Neural progenitor cell (in vitro differentiated cells): ENCODE results near the gene IL20RA. TPM values are rescaled to one million over a fixed set of nuclear protein-coding genes. Genes with fewer than 3 reads are reported as not detected.

Experiments used
- DNase-seq: peaks from one replicate; pipeline ENCODE4 v3.0.0-alpha.2; 2016; ENCODE audit warnings: low spot score
- H2AFZ ChIP-seq: fragments of 200-600 bp; sonication (generic); replicated peaks from 2 replicates; pipeline ENCODE4 v1.6.1; 2016; ENCODE audit warnings: antibody characterized with exemption
- H3F3A ChIP-seq: fragments of 200-600 bp; sonication (generic); 2 replicates; pipeline ENCODE4 v1.6.1; 2016; ENCODE audit warnings: antibody characterized with exemption, low read depth
- H3K27ac ChIP-seq: fragments of 200-600 bp; sonication (generic); 2 replicates; pipeline ENCODE4 v1.5.1; 2016; ENCODE audit warnings: mild to moderate bottlenecking
- H3K27me3 ChIP-seq: fragments of 200-600 bp; sonication (generic); 2 replicates; pipeline ENCODE4 v1.6.1; 2016; ENCODE audit warnings: mild to moderate bottlenecking, moderate library complexity
- H3K36me3 ChIP-seq: fragments of 200-600 bp; sonication (generic); 2 replicates; pipeline ENCODE4 v1.5.1; 2016
- H3K4me1 ChIP-seq: fragments of 200-600 bp; sonication (generic); 2 replicates; pipeline ENCODE4 v1.6.1; 2016; ENCODE audit warnings: mixed run types
- H3K4me2 ChIP-seq: fragments of 200-600 bp; sonication (generic); 2 replicates; pipeline ENCODE4 v1.6.1; 2016
- H3K4me3 ChIP-seq: fragments of 200-600 bp; sonication (generic); 2 replicates; pipeline ENCODE4 v1.5.1; 2016
- H3K79me2 ChIP-seq: fragments of 200-600 bp; sonication (generic); 2 replicates; pipeline ENCODE4 v1.6.1; 2016; ENCODE audit warnings: low read depth
- H3K9ac ChIP-seq: fragments of 200-600 bp; sonication (generic); 2 replicates; pipeline ENCODE4 v1.6.1; 2016
- H3K9me3 ChIP-seq: fragments of 200-600 bp; sonication (generic); 2 replicates; pipeline ENCODE4 v1.5.1; 2016; ENCODE audit warnings: low read depth
- H4K20me1 ChIP-seq: fragments of 200-600 bp; sonication (generic); 2 replicates; pipeline ENCODE4 v1.6.1; 2016; ENCODE audit warnings: low read depth
- H3K27ac Mint-ChIP-seq: 3 replicates; pipeline ENCODE4 v1.8.0; 2021; ENCODE audit warnings: mixed read lengths
- H3K27me3 Mint-ChIP-seq: 2 replicates; pipeline ENCODE4 v1.8.0; 2022; ENCODE audit warnings: low read depth, mild to moderate bottlenecking, inconsistent platforms, moderate library complexity, mixed read lengths; ENCODE audit not compliant: insufficient read depth
- H3K36me3 Mint-ChIP-seq: 3 replicates; pipeline ENCODE4 v1.8.0; 2021; ENCODE audit warnings: mixed read lengths
- H3K4me1 Mint-ChIP-seq: 3 replicates; pipeline ENCODE4 v1.8.0; 2021; ENCODE audit warnings: mixed read lengths
- H3K4me3 Mint-ChIP-seq: 3 replicates; pipeline ENCODE4 v1.8.0; 2021; ENCODE audit warnings: mild to moderate bottlenecking, moderate library complexity, mixed read lengths
- H3K9me3 Mint-ChIP-seq: 3 replicates; pipeline ENCODE4 v1.8.0; 2020; ENCODE audit warnings: mixed read lengths
- EZH2 ChIP-seq: fragments of 200-600 bp; sonication (generic); IDR thresholded peaks from 2 replicates; pipeline ENCODE4 v1.6.1; 2017; ENCODE audit warnings: antibody characterized with exemption, mild to moderate bottlenecking, moderate library complexity
- EZH2phosphoT487 ChIP-seq: fragments of 200-600 bp; sonication (generic); IDR thresholded peaks from 2 replicates; pipeline ENCODE4 v1.6.1; 2017; ENCODE audit warnings: antibody characterized with exemption
- total RNA-seq: library from RNA; depleted of rRNA; stranded (reverse); fragments of >200 nt; gene quantifications from 2 replicates; pipeline ENCODE4 v1.2.3, GENCODE V29; 2015; ENCODE audit warnings: low replicate concordance
- TF ChIP-seq, protein P1 (sequence below): fragments of 200-600 bp; sonication (generic); IDR thresholded peaks from 2 replicates; pipeline ENCODE4 v1.5.1; 2017; ENCODE audit warnings: antibody characterized with exemption, mild to moderate bottlenecking

Gene IL20RA
- total RNA-seq, 1 donor from 2014 or later: not detected

DNA sequence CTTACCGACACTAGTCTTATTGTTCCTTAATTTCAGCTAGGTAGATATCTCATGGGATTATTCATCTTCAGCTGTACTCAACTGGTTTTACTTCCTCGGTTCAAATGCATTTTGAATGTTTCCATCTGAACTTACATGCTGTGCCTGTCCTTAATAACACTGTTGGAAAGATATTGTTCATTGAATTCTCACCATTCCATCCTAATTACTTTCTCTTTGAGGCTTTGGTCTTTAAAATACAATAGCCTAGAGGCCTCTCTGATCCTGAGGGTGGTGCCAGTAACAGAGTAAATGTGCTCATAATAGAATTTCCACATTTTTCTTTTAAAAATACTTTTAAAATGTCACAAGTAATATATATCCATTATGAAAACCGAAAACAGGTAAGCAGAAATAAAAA lies 54.0 kb downstream of the IL20RA start:
- Mint-ChIP-seq H3K4me3 (peak overlapping the region; percentile 89), H3K4me1 (peaks cover 26% of the 10 kb centered on the region), H3K27ac (peak overlapping the region; percentile 6), H3K36me3 (no peaks in the 10 kb centered on the region), H3K27me3 (peaks cover 7% of the 10 kb centered on the region), H3K9me3 (peaks cover 2% of the 10 kb centered on the region)
- no peak overlapping the region for H2AFZ ChIP-seq
- H3K4me1 ChIP-seq: peaks cover 13% of the 10 kb centered on the region
- no peaks in the 10 kb centered on the region for H3K27me3 ChIP-seq
- H3K79me2 ChIP-seq: no peaks in the 10 kb centered on the region
- DNase-seq: peak; percentile 46
- H3K9me3 ChIP-seq: no peaks in the 10 kb centered on the region
- H3F3A ChIP-seq: peaks cover 33% of the 10 kb centered on the region
- H3K4me2 ChIP-seq: peak overlapping the region; percentile 96
- H3K9ac ChIP-seq: no peak overlapping the region
- no peak overlapping the region for H3K27ac ChIP-seq
- H3K4me3 ChIP-seq: peak overlapping the region; percentile 68
- H4K20me1 ChIP-seq: no peaks in the 10 kb centered on the region
- TF ChIP-seq EZH2: no peak
- TF ChIP-seq EZH2phosphoT487: peak; percentile 52
- TF ChIP-seq, protein P1, sequence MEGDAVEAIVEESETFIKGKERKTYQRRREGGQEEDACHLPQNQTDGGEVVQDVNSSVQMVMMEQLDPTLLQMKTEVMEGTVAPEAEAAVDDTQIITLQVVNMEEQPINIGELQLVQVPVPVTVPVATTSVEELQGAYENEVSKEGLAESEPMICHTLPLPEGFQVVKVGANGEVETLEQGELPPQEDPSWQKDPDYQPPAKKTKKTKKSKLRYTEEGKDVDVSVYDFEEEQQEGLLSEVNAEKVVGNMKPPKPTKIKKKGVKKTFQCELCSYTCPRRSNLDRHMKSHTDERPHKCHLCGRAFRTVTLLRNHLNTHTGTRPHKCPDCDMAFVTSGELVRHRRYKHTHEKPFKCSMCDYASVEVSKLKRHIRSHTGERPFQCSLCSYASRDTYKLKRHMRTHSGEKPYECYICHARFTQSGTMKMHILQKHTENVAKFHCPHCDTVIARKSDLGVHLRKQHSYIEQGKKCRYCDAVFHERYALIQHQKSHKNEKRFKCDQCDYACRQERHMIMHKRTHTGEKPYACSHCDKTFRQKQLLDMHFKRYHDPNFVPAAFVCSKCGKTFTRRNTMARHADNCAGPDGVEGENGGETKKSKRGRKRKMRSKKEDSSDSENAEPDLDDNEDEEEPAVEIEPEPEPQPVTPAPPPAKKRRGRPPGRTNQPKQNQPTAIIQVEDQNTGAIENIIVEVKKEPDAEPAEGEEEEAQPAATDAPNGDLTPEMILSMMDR: no peak
- no peaks in the 10 kb centered on the region for H3K36me3 ChIP-seq

DNA sequence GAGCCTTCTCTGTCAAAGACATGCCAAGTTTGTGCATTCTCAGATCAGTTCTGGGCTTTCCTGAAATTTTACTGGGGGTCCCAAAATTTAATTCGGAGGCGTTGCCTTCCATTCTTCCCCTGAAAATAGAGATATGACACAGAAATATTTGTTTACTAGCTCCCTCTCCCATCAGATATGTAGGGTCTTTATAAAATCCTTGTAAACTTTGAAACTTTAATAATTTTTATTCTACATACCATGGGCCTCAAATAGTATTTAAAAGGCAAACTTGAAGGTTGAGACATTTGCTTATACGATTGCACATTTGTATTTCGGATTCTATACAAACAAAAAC lies 54.6 kb downstream of the IL20RA start:
- Histone ChIP-seq H3K27me3 (no peaks in the 10 kb centered on the region), H3K9ac (no peak overlapping the region), H3K27ac (no peak overlapping the region), H3K9me3 (no peaks in the 10 kb centered on the region), H3K36me3 (no peaks in the 10 kb centered on the region), H3F3A (peaks cover 33% of the 10 kb centered on the region), H4K20me1 (no peaks in the 10 kb centered on the region), H3K4me2 (peak overlapping the region; percentile 96), H3K4me3 (peak overlapping the region; percentile 68), H2AFZ (peak overlapping the region; percentile 92), H3K79me2 (no peaks in the 10 kb centered on the region), H3K4me1 (peaks cover 13% of the 10 kb centered on the region)
- peaks cover 2% of the 10 kb centered on the region for H3K9me3 Mint-ChIP-seq
- no peaks in the 10 kb centered on the region for H3K36me3 Mint-ChIP-seq
- H3K4me3 Mint-ChIP-seq: peak overlapping the region; percentile 89
- no peak overlapping the region for H3K27ac Mint-ChIP-seq
- no peak for DNase-seq
- TF ChIP-seq EZH2: no peak
- TF ChIP-seq, protein P1: no peak
- no peak for TF ChIP-seq EZH2phosphoT487
- peaks cover 7% of the 10 kb centered on the region for H3K27me3 Mint-ChIP-seq
- peaks cover 26% of the 10 kb centered on the region for H3K4me1 Mint-ChIP-seq

DNA sequence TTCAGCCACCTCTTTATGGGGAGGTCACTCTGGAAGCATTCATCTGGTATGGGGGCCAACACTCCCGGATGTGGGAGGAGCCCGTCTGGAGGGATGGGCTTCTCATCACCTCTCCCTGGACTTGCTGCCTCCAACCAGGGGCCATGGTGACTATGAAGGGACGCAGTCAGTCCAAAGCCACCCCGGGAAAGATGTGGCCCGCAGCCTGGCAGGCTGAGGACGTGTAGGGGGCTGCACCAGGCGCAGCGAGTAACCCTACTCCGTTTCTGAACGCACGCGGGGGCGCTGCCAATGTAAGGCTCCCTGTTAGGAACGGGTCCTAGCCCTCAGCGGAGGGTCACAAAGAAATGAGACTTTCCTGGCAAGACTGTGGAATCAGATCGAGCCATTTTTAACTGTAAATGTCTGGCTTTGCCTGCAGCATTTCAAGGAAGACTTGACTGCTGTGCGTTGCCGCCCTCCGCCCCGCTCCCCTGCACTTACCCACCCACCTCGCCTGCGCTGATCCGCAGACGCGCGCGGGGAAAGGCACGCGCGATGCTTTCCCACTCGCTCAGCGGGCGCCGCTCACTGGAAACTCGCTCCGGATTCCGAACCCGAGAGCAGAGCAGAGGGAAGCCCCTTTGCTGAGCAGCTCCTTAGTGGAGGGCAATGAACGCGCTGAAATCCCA lies 55.1 kb downstream of the IL20RA start:
- H3K9ac ChIP-seq: no peak overlapping the region
- no peaks in the 10 kb centered on the region for H4K20me1 ChIP-seq
- H3K27ac ChIP-seq: no peak overlapping the region
- peaks cover 33% of the 10 kb centered on the region for H3F3A ChIP-seq
- TF ChIP-seq EZH2phosphoT487 (no peak), EZH2 (no peak)
- TF ChIP-seq, protein P1: no peak
- H3K27me3 ChIP-seq: no peaks in the 10 kb centered on the region
- Mint-ChIP-seq H3K9me3 (peaks cover 2% of the 10 kb centered on the region), H3K4me1 (peaks cover 21% of the 10 kb centered on the region), H3K27ac (no peak overlapping the region), H3K36me3 (no peaks in the 10 kb centered on the region), H3K27me3 (peaks cover 7% of the 10 kb centered on the region), H3K4me3 (peak overlapping the region; percentile 89)
- peaks cover 13% of the 10 kb centered on the region for H3K4me1 ChIP-seq
- DNase-seq: peak; percentile 58
- no peaks in the 10 kb centered on the region for H3K79me2 ChIP-seq
- H3K36me3 ChIP-seq: no peaks in the 10 kb centered on the region
- H3K9me3 ChIP-seq: no peaks in the 10 kb centered on the region
- H3K4me2 ChIP-seq: peak overlapping the region; percentile 96
- H3K4me3 ChIP-seq: peak overlapping the region; percentile 68
- peak overlapping the region; percentile 92 for H2AFZ ChIP-seq
